Ishikawa (cell line): ENCODE measurements around the gene MROH8.

Experiments
- CEBPB ChIP-seq: IDR thresholded peaks from 2 replicates; pipeline ENCODE4 v1.6.1; 2012
- CREB1 ChIP-seq: IDR thresholded peaks from 2 replicates; pipeline ENCODE4 v1.6.1; 2012; ENCODE audit warnings: low read depth
- EGR1 ChIP-seq: IDR thresholded peaks from 2 replicates; pipeline ENCODE4 v1.6.1; 2012
- EP300 ChIP-seq: IDR thresholded peaks from 2 replicates; pipeline ENCODE4 v1.6.1; 2012; ENCODE audit warnings: borderline replicate concordance
- FOXM1 ChIP-seq: IDR thresholded peaks from 2 replicates; pipeline ENCODE4 v1.6.1; 2012; ENCODE audit warnings: low read depth, borderline replicate concordance
- MAX ChIP-seq: IDR thresholded peaks from 2 replicates; pipeline ENCODE4 v1.6.1; 2012
- RAD21 ChIP-seq: IDR thresholded peaks from 2 replicates; pipeline ENCODE4 v1.6.1; 2012; ENCODE audit warnings: low read depth
- REST ChIP-seq: IDR thresholded peaks from 2 replicates; pipeline ENCODE4 v1.6.1; 2012; ENCODE audit warnings: low read depth, mild to moderate bottlenecking
- TAF1 ChIP-seq: IDR thresholded peaks from 2 replicates; pipeline ENCODE4 v1.6.1; 2012; ENCODE audit warnings: low read depth, mild to moderate bottlenecking
- TCF12 ChIP-seq: IDR thresholded peaks from 2 replicates; pipeline ENCODE4 v1.6.1; 2012; ENCODE audit warnings: low read depth
- USF1 ChIP-seq: IDR thresholded peaks from 2 replicates; pipeline ENCODE4 v1.6.1; 2012
- ZBTB7A ChIP-seq: IDR thresholded peaks from 2 replicates; pipeline ENCODE4 v1.6.1; 2012; ENCODE audit warnings: low read depth

- TF ChIP-seq TCF12 = no peak
- TF ChIP-seq EP300 = no peak
- no peak for TF ChIP-seq MAX
- no peak for TF ChIP-seq USF1
- TF ChIP-seq TAF1 = no peak
- TF ChIP-seq RAD21 = no peak
- no peak for TF ChIP-seq FOXM1
- no peak for TF ChIP-seq CEBPB
- TF ChIP-seq REST = no peak
- TF ChIP-seq EGR1 = no peak
- no peak for TF ChIP-seq CREB1
- no peak for TF ChIP-seq ZBTB7A
Measured at GRCh38 chr20:37114012-37114411, 65.3 kb downstream of the MROH8 start.
